ENCODE measurements around the gene ARL13A. TPM values are rescaled to one million over a fixed set of nuclear protein-coding genes. Genes with fewer than 3 reads are reported as not detected.
"Not testable (repeated sequence)": the region's sequence is repeated elsewhere in the genome, so short reads cannot be mapped to it uniquely, and the experiment has no call there.

ARL13A gene
- total RNA-seq, 1 donor from 2014 or later: not detected

- DNase-seq: peak; percentile 70
Measured at GRCh38 chrX:100994352-100995281, 25.1 kb downstream of the ARL13A start.

- peak; percentile 78 for DNase-seq
Measured at GRCh38 chrX:100995469-100995868, 26.0 kb downstream of the ARL13A start.

GRCh38 chrX:100999451-100999850 lies 29.9 kb downstream of the ARL13A start:
- DNase-seq: no peak

- peak; percentile 10 for DNase-seq
Measured at GRCh38 chrX:101009090-101009489, 39.6 kb downstream of the ARL13A start.

- DNase-seq: not testable (repeated sequence)
Measured at GRCh38 chrX:101012031-101012430, 42.5 kb downstream of the ARL13A start.

- no peak for DNase-seq
Measured at GRCh38 chrX:101022020-101022419, 52.5 kb downstream of the ARL13A start.

GRCh38 chrX:101025126-101025525 lies 55.6 kb downstream of the ARL13A start:
- peak; percentile 50 for DNase-seq

GRCh38 chrX:101028562-101028961 lies 59.1 kb downstream of the ARL13A start:
- no peak for DNase-seq

- DNase-seq: no peak
Measured at GRCh38 chrX:101029665-101030064, 60.2 kb downstream of the ARL13A start.

- DNase-seq: no peak
Measured at GRCh38 chrX:101037231-101037630, 67.7 kb downstream of the ARL13A start.

- no peak for DNase-seq
Measured at GRCh38 chrX:101040197-101040596, 70.7 kb downstream of the ARL13A start.

Other genes starting within 250 kb of the ARL13A start
- gene SYTL4, start 237.6 kb upstream of the ARL13A start, total RNA-seq: 31.7 and 52.4 TPM in 2 replicates
- gene CSTF2, start 149.3 kb upstream of the ARL13A start, total RNA-seq: 17.5 and 26.0 TPM in 2 replicates
- gene NOX1, start 95.3 kb upstream of the ARL13A start, total RNA-seq: not detected in 2 replicates
- gene XKRX, start 40.8 kb upstream of the ARL13A start, total RNA-seq: 0.05 and 0.17 TPM in 2 replicates
- gene TRMT2B, start 82.4 kb downstream of the ARL13A start, total RNA-seq: 19.1 and 25.3 TPM in 2 replicates
- gene TMEM35A, start 109.2 kb downstream of the ARL13A start, total RNA-seq: 0.85 and 1.7 TPM in 2 replicates
- 10.7 and 30.2 TPM in 2 replicates for gene CENPI, start 128.5 kb downstream of the ARL13A start, total RNA-seq